ENCODE measurements around the gene CST8. TPM values are rescaled to one million over a fixed set of nuclear protein-coding genes. Genes with fewer than 3 reads are reported as not detected.

Gene CST8
- total RNA-seq, 1 experiment from 2014 or later = not detected

DNA sequence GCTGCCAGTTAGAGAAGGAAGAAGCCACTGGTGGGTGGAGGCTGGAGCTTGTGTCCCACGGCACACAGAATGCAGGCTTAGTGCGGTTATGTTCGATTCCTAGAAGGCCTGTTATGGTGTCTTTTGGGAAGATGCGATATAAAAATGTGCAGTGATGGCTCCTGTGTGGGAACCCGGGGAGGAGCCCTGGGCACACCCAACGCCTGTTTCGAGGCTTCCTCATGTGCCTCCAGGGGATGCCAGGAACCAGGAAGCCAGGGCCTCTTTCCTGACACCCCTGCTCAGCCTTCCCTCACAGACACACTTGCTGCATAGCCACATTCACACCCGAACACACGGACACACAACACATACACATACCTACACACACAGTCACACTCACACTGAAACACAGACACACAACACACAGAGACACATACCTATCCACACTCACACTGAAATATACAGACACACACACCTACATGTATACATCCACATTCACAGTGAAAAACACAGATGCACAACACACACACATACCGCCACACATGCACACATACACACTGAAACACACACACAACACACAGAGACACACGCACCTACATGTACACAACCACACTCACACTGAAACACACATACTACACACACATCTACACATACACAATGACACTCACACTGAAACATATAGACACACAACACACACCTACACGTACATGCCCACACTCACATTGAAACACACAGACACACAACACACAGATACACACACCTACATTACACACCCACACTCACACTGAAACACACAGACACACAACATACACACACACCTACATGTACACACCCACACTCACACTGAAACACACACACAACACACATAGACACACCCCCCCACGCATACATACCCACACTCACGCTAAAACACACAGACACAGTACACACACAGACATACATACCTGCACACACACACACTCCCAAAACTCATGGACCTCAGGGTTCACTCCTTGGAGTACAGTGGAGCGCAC is 37.1 kb upstream of the CST8 start:
- H3K4me3 Mint-ChIP-seq (ENCODE audit: unreplicated experiment) = no peak overlapping the region
- no peaks in the 10 kb centered on the region for H3K9me3 Mint-ChIP-seq (ENCODE audit: unreplicated experiment)
- CTCF ChIA-PET = interaction anchor here (2.4 to 4.2 kb wide), 2 partner anchors 11 to 153 kb away, joined by 13 to 28 read pairs; no protein-coding TSS in a partner anchor
- TF ChIP-seq, protein P1, sequence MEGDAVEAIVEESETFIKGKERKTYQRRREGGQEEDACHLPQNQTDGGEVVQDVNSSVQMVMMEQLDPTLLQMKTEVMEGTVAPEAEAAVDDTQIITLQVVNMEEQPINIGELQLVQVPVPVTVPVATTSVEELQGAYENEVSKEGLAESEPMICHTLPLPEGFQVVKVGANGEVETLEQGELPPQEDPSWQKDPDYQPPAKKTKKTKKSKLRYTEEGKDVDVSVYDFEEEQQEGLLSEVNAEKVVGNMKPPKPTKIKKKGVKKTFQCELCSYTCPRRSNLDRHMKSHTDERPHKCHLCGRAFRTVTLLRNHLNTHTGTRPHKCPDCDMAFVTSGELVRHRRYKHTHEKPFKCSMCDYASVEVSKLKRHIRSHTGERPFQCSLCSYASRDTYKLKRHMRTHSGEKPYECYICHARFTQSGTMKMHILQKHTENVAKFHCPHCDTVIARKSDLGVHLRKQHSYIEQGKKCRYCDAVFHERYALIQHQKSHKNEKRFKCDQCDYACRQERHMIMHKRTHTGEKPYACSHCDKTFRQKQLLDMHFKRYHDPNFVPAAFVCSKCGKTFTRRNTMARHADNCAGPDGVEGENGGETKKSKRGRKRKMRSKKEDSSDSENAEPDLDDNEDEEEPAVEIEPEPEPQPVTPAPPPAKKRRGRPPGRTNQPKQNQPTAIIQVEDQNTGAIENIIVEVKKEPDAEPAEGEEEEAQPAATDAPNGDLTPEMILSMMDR (IDR thresholded peaks at IDR 0.05; ENCODE audit: unreplicated experiment) = no peak
- intact Hi-C loops (cut with micrococcal nuclease) = no loop called here
- POLR2A ChIA-PET = no interaction called here
- no peak for DNase-seq (ENCODE audit: unreplicated experiment)
- no peaks in the 10 kb centered on the region for H3K36me3 Mint-ChIP-seq (ENCODE audit: insufficient read depth, unreplicated experiment)
- no peaks in the 10 kb centered on the region for H3K27me3 Mint-ChIP-seq (ENCODE audit: insufficient read depth, unreplicated experiment)
- no peaks in the 10 kb centered on the region for H3K4me1 Mint-ChIP-seq (ENCODE audit: insufficient read depth, unreplicated experiment)
- no peak overlapping the region for H3K27ac Mint-ChIP-seq (ENCODE audit: low read depth, unreplicated experiment)
- no TSS peak for BruUV-seq (replicated peaks)

DNA sequence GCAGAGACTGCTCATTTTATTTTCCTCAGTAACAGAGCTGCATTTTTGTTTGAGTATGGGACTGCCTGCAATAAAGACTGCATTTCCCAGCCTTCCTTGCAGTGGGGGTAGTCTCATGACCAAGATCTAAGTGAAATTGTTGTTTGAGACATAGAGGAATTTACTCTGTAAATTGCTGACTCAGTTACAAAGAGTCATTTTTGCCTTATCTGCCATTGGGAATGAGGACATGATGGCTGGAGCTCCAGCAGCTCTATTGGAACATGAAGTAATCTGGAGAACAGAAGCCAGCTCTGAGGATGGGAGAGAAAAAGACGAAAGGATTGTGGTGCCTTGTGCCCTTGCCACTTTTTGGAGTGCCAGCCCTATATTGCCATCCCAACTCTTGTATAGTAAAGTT is 36.1 kb upstream of the CST8 start:
- POLR2A ChIA-PET = no interaction called here
- no peaks in the 10 kb centered on the region for H3K4me1 Mint-ChIP-seq (ENCODE audit: insufficient read depth, unreplicated experiment)
- CTCF ChIA-PET = interaction anchor here (0.5 to 1.5 kb wide), 3 partner anchors 12 to 77 kb away, joined by 5 to 9 read pairs (median 6); no protein-coding TSS in a partner anchor
- no peak for DNase-seq (ENCODE audit: unreplicated experiment)
- no TSS peak for BruUV-seq (replicated peaks)
- no peaks in the 10 kb centered on the region for H3K9me3 Mint-ChIP-seq (ENCODE audit: unreplicated experiment)
- no peak overlapping the region for H3K4me3 Mint-ChIP-seq (ENCODE audit: unreplicated experiment)
- H3K36me3 Mint-ChIP-seq (ENCODE audit: insufficient read depth, unreplicated experiment) = peaks cover 5% of the 10 kb centered on the region
- no peaks in the 10 kb centered on the region for H3K27me3 Mint-ChIP-seq (ENCODE audit: insufficient read depth, unreplicated experiment)
- intact Hi-C loops (cut with micrococcal nuclease) = no loop called here
- TF ChIP-seq, protein P1 (IDR thresholded peaks at IDR 0.05; ENCODE audit: unreplicated experiment) = no peak
- H3K27ac Mint-ChIP-seq (ENCODE audit: low read depth, unreplicated experiment) = no peak overlapping the region

DNA sequence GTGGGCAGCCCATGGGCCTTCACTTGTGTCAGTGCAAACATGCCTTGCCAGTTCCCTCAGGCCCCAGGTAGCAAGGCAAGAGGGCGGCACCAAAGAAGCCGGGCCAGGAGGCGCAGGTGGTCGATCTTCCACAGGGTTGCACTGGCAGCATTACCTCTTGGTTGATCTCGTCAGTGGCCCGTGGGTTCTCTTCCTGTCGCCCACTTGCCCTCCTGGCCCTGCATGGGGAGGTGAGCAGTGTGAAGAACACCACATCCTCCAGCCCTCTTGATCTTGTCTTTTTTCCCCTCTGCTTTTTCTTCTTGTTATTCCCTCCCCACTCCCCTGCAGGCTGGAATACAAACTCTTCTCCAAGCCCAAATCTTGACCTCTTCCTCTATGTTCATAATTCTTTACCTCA is 35.3 kb upstream of the CST8 start:
- no peak for DNase-seq (ENCODE audit: unreplicated experiment)
- H3K4me3 Mint-ChIP-seq (ENCODE audit: unreplicated experiment) = no peak overlapping the region
- ChIA-PET CTCF (interaction anchor here (0.5 to 1.5 kb wide), 2 partner anchors 13 to 70 kb away, joined by 3 to 9 read pairs; no protein-coding TSS in a partner anchor), POLR2A (no interaction called here)
- no peaks in the 10 kb centered on the region for H3K4me1 Mint-ChIP-seq (ENCODE audit: insufficient read depth, unreplicated experiment)
- H3K27me3 Mint-ChIP-seq (ENCODE audit: insufficient read depth, unreplicated experiment) = no peaks in the 10 kb centered on the region
- intact Hi-C loops (cut with micrococcal nuclease) = no loop called here
- H3K9me3 Mint-ChIP-seq (ENCODE audit: unreplicated experiment) = no peaks in the 10 kb centered on the region
- BruUV-seq (replicated peaks) = no TSS peak
- H3K36me3 Mint-ChIP-seq (ENCODE audit: insufficient read depth, unreplicated experiment) = peaks cover 5% of the 10 kb centered on the region
- no peak overlapping the region for H3K27ac Mint-ChIP-seq (ENCODE audit: low read depth, unreplicated experiment)
- TF ChIP-seq, protein P1 (IDR thresholded peaks at IDR 0.05; ENCODE audit: unreplicated experiment) = no peak

DNA sequence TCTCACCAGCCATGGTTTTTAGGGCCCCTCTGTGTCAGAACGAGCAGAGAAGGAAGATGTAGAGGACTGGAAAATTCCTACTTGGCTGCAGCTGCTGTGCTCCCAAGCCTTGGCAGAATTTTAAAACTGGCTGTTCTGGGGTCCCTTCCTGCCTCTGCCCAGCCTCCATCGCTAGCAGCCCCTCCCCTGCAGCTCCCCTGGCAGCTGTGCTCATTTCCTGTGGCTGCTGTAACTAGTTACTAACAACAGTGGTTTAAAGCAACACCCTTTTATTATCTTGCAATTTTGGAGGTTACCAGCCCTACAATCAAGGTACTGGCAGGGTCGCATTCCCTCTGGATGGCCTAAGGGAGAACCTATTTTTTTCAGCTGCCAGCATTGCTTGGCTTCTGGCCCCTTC is 34.5 kb upstream of the CST8 start:
- TF ChIP-seq, protein P1 (IDR thresholded peaks at IDR 0.05; ENCODE audit: unreplicated experiment) = no peak
- Mint-ChIP-seq H3K36me3 (ENCODE audit: insufficient read depth, unreplicated experiment) (peaks cover 5% of the 10 kb centered on the region), H3K4me3 (ENCODE audit: unreplicated experiment) (no peak overlapping the region), H3K27me3 (ENCODE audit: insufficient read depth, unreplicated experiment) (no peaks in the 10 kb centered on the region), H3K27ac (ENCODE audit: low read depth, unreplicated experiment) (no peak overlapping the region), H3K9me3 (ENCODE audit: unreplicated experiment) (no peaks in the 10 kb centered on the region), H3K4me1 (ENCODE audit: insufficient read depth, unreplicated experiment) (no peaks in the 10 kb centered on the region)
- no peak for DNase-seq (ENCODE audit: unreplicated experiment)
- POLR2A ChIA-PET = no interaction called here
- intact Hi-C loops (cut with micrococcal nuclease) = no loop called here
- BruUV-seq (replicated peaks) = no TSS peak
- CTCF ChIA-PET = interaction anchor here (1.0 kb wide), 1 partner anchor 15 kb away, joined by 3 read pairs; no protein-coding TSS in a partner anchor

All from MCF 10A (cell line).